CD1c-positive myeloid dendritic cell (primary cell): Measurements from ENCODE around the gene VCL.

Experiments used
- DNase-seq: peaks from one replicate; pipeline ENCODE4 v3.0.0-alpha.2; 2016; ENCODE audit errors: extremely low spot score

VCL gene

GRCh38 chr10:74150990-74151878, 153.3 kb downstream of the VCL start, which contains the start of gene ADK:
TSS of gene ADK (plus strand) at chr10:74151221. CDS start at chr10:74151279, 58 bp downstream.
- DNase-seq = peak; percentile 99

- no peak for DNase-seq
These were observed 154.2 kb downstream of the VCL start for GRCh38 chr10:74151879-74152722.

- no peak for DNase-seq
These were observed 155.2 kb downstream of the VCL start for GRCh38 chr10:74153123-74153522.

GRCh38 chr10:74153676-74154075, 155.8 kb downstream of the VCL start:
- DNase-seq = no peak

GRCh38 chr10:74156919-74157289, 159.0 kb downstream of the VCL start:
- no peak for DNase-seq

- no peak for DNase-seq
These were observed 162.1 kb downstream of the VCL start for GRCh38 chr10:74160013-74160412.

- no peak for DNase-seq
These were observed 165.6 kb downstream of the VCL start for GRCh38 chr10:74163319-74164068.

- DNase-seq = no peak
These were observed 167.0 kb downstream of the VCL start for GRCh38 chr10:74164716-74165529.

GRCh38 chr10:74165530-74165901, 167.6 kb downstream of the VCL start:
- no peak for DNase-seq

- peak; percentile 37 for DNase-seq
These were observed 169.5 kb downstream of the VCL start for GRCh38 chr10:74167443-74167842.
